HepG2 (cell line): ENCODE results near the gene KCNG4.

Source experiments
- FOXP4 ChIP-seq: sonication (generic); formaldehyde crosslinking; IDR thresholded peaks from 2 replicates; pipeline ENCODE4 v1.4.0; 2020; ENCODE audit warnings: missing genetic modification reagents
- HOXA9 ChIP-seq: sonication (generic); formaldehyde crosslinking; IDR thresholded peaks from 2 replicates; pipeline ENCODE4 v1.8.1; 2022; ENCODE audit warnings: missing genetic modification reagents, mild to moderate bottlenecking, moderate library complexity, borderline replicate concordance
- ZNF280D ChIP-seq: sonication (generic); formaldehyde crosslinking; IDR thresholded peaks from 2 replicates; pipeline ENCODE4 v1.5.1; 2020; ENCODE audit warnings: mild to moderate bottlenecking, missing genetic modification reagents

- TF ChIP-seq HOXA9 (CRISPR knock-in tag), result no peak
- no peak for TF ChIP-seq ZNF280D (CRISPR knock-in tag)
- no peak for TF ChIP-seq FOXP4 (CRISPR knock-in tag)
Measured at GRCh38 chr16:84177741-84178073, 62.1 kb downstream of the KCNG4 start.
